Tibial nerve (tissue), 4 donors: ENCODE results near the gene MAPK1. TPM values are rescaled to one million over a fixed set of nuclear protein-coding genes. Genes with fewer than 3 reads are reported as not detected.
"Not testable (repeated sequence)": the region's sequence is repeated elsewhere in the genome, so short reads cannot be mapped to it uniquely, and the experiment has no call there.

Experiments
- DNase-seq, 2 donors: peaks; one replicate each; pipeline ENCODE4 v3.0.0-alpha.2; 2019; ENCODE audit warnings: low spot score in 2 of 2
- H3K27ac ChIP-seq, 4 donors: fragments of 200-600 bp; sonication (generic) in 3 of 4; one replicate each; pipeline ENCODE4 v1.5.1; 2017 to 2019; ENCODE audit warnings: mild to moderate bottlenecking in 1 of 4
- H3K27me3 ChIP-seq, 2 donors: fragments of 200-600 bp; sonication (generic) in 1 of 2; one replicate each; pipeline versions ENCODE4 v1.5.1 to v1.6.0; 2017 to 2019
- H3K36me3 ChIP-seq, 3 donors: fragments of 200-600 bp; sonication (generic); one replicate each; pipeline ENCODE4 v1.5.1; 2018 to 2019
- H3K4me1 ChIP-seq, 4 donors: fragments of 200-600 bp; sonication (generic) in 3 of 4; one replicate each; pipeline ENCODE4 v1.5.1; 2017 to 2019
- H3K4me3 ChIP-seq, 4 donors: fragments of 200-600 bp; sonication (generic) in 3 of 4; one replicate each; pipeline ENCODE4 v1.5.1; 2017 to 2019; ENCODE audit warnings: mild to moderate bottlenecking in 1 of 4, moderate library complexity in 1 of 4
- H3K9me3 ChIP-seq, 4 donors: fragments of 200-600 bp; sonication (generic) in 3 of 4; one replicate each; pipeline ENCODE4 v1.5.1; 2017 to 2019
- EP300 ChIP-seq, 2 donors: sonication (generic); formaldehyde crosslinking; IDR thresholded peaks; one replicate each; pipeline ENCODE4 v1.6.1; 2017; ENCODE audit warnings: antibody characterized with exemption in 2 of 2, mild to moderate bottlenecking in 1 of 2
- POLR2A ChIP-seq, 2 donors: fragments of 450-650 bp; IDR thresholded peaks; one replicate each; pipeline ENCODE4 v1.6.1; 2017; ENCODE audit warnings: antibody characterized with exemption in 2 of 2, mild to moderate bottlenecking in 2 of 2, moderate library complexity in 2 of 2
- WGBS, 2 donors: methylation state at CpG; one replicate each; pipeline ENCODE4 v1.1.5; 2018; 5-methylcytosine and 5-hydroxymethylcytosine counted together
- total RNA-seq, 4 donors: library from RNA; depleted of rRNA; stranded (reverse); fragments of >200 nt; gene quantifications; one replicate each; pipeline ENCODE4 v1.1.0, GENCODE V29; 2016
- TF ChIP-seq, protein P1 (sequence below), 5 experiments: fragments of 200-600 bp in 3 of 5; fragments of 450-650 bp in 2 of 5; sonication (generic) in 3 of 5; IDR thresholded peaks; one replicate each; pipeline ENCODE4 v1.5.1; 2016 to 2019; ENCODE audit warnings: antibody characterized with exemption in 5 of 5, mild to moderate bottlenecking in 3 of 5, moderate library complexity in 2 of 5

The MAPK1 gene
- total RNA-seq, 4 donors from 2014 or later, result 58.1 to 95.3 (median 73.1) TPM

GRCh38 chr22:21727159-21727558, 140.3 kb downstream of the MAPK1 start:
- Histone ChIP-seq H3K4me1 (no peaks in the 10 kb centered on the region), H3K36me3 (peaks cover 0 to 23% (median 0%) of the 10 kb centered on the region in 3 donors), H3K4me3 (no peak overlapping the region), H3K27me3 (no peaks in the 10 kb centered on the region), H3K9me3 (no peaks in the 10 kb centered on the region), H3K27ac (no peak overlapping the region)
- WGBS, 2 donors, result 76 to 77% methylated on average over 4 of the region's 4 CpGs
- no peak for DNase-seq
- TF ChIP-seq, protein P1, sequence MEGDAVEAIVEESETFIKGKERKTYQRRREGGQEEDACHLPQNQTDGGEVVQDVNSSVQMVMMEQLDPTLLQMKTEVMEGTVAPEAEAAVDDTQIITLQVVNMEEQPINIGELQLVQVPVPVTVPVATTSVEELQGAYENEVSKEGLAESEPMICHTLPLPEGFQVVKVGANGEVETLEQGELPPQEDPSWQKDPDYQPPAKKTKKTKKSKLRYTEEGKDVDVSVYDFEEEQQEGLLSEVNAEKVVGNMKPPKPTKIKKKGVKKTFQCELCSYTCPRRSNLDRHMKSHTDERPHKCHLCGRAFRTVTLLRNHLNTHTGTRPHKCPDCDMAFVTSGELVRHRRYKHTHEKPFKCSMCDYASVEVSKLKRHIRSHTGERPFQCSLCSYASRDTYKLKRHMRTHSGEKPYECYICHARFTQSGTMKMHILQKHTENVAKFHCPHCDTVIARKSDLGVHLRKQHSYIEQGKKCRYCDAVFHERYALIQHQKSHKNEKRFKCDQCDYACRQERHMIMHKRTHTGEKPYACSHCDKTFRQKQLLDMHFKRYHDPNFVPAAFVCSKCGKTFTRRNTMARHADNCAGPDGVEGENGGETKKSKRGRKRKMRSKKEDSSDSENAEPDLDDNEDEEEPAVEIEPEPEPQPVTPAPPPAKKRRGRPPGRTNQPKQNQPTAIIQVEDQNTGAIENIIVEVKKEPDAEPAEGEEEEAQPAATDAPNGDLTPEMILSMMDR (IDR thresholded peaks at IDR 0.05), result no peak
- TF ChIP-seq POLR2A (IDR thresholded peaks at IDR 0.05) (no peak), EP300 (IDR thresholded peaks at IDR 0.05) (no peak)

DNA sequence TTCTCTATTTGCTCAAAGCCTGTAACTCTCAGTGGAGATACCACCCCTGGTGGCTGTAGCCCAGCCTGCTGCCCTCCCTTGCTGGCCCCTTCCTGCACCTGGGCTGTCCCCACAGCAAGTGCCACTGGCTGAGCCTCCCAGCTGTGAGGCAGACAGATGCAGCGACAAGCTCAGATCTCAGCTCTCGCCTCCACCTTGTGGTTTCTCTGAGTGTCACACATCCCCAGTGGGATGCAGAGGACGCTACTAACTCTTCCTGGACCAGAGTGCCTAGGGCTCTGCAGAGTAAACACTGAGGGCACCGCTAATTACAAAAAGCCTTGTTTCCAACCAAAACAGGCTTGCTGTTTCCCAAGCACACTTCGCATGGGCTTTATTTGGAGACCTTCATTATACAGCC, 140.8 kb downstream of the MAPK1 start:
- Histone ChIP-seq H3K27me3 (no peaks in the 10 kb centered on the region), H3K36me3 (peaks cover 0 to 23% (median 0%) of the 10 kb centered on the region in 3 donors), H3K4me1 (no peaks in the 10 kb centered on the region), H3K9me3 (no peaks in the 10 kb centered on the region), H3K4me3 (no peak overlapping the region), H3K27ac (no peak overlapping the region)
- 52 to 68% methylated on average over 2 to 5 of the region's 5 CpGs for WGBS, 2 donors
- no peak for DNase-seq
- TF ChIP-seq POLR2A (IDR thresholded peaks at IDR 0.05) (no peak), EP300 (IDR thresholded peaks at IDR 0.05) (no peak)
- TF ChIP-seq, protein P1 (IDR thresholded peaks at IDR 0.05), result no peak

GRCh38 chr22:21725956-21726649, 141.3 kb downstream of the MAPK1 start:
- peaks cover 0 to 23% (median 0%) of the 10 kb centered on the region in 3 donors for H3K36me3 ChIP-seq
- WGBS, 2 donors, result 91 to 93% methylated on average over 13 to 19 of the region's 19 CpGs

DNA sequence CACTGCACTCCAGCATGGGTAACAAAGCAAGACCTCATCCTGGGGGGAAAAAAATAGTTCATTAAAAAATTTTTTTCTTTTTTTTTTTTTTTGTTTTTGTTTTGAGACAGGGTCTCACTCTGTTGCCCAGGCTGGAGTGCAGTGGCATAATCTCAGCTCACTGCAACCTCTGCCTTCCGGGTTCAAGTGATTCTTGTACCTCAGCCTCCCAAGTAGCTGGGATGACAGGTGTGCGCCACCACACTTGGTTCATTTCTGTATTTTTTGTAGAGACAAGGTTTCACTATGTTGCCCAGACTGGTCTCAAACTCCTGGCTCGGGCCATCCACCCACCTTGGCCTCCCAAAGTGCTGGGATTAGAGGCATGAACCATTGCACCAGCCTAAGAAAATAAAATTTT, 142.9 kb downstream of the MAPK1 start:
- not testable (repeated sequence) for H3K27ac ChIP-seq, H3K9me3 ChIP-seq, H3K27me3 ChIP-seq, H3K4me1 ChIP-seq, DNase-seq, H3K4me3 ChIP-seq
- H3K36me3 ChIP-seq, result peaks cover 0 to 15% (median 0%) of the 10 kb centered on the region in 3 donors
- 96 to 100% methylated on average over 3 of the region's 3 CpGs for WGBS, 2 donors

More at GRCh38 chr22:21725956-21726649, 141.3 kb downstream of the MAPK1 start:
- Histone ChIP-seq H3K4me3 (no peak overlapping the region), H3K27ac (no peak overlapping the region), H3K9me3 (no peaks in the 10 kb centered on the region), H3K4me1 (no peaks in the 10 kb centered on the region), H3K27me3 (no peaks in the 10 kb centered on the region)
- TF ChIP-seq EP300 (IDR thresholded peaks at IDR 0.05) (no peak), POLR2A (IDR thresholded peaks at IDR 0.05) (no peak)
- TF ChIP-seq, protein P1 (IDR thresholded peaks at IDR 0.05), result no peak
- no peak for DNase-seq

- H3K4me1 ChIP-seq, DNase-seq, H3K36me3 ChIP-seq, H3K27me3 ChIP-seq, H3K9me3 ChIP-seq, H3K27ac ChIP-seq, H3K4me3 ChIP-seq: not testable (repeated sequence)
- 93 to 96% methylated on average over 15 of the region's 15 CpGs for WGBS, 2 donors
Observed at GRCh38 chr22:21721195-21721852, 146.1 kb downstream of the MAPK1 start.

DNA sequence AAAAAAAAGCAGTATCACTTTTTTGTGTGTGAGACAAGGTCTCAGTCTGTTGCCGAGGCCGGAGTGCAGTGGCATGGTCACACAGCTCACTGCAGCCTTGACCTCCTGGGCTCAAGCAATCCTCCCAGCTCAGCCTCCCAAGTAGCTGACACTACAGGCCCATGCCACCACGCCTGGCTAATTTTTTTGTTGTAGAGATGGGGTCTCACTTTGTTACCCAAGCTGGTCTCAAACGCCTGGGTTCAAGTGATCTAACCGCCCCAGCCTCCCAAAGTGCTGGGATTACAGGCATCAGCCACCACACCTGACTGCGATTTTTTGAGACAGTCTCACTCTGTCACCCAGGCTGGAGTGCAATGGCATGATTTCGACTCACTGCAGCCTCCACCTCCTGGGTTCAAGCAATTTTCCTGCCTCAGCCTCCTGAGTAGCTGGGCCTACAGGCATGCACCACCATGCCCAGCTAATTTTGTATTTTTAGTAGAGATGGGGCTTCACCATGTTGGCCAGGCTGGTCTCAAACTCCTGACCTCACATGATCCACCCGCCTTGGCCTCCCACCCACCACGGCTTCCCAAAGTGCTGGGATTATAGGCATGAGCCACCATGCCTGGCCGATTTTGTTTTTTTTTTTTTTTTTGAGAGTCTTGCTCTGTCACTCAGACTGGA, 147.1 kb downstream of the MAPK1 start:
- not testable (repeated sequence) for DNase-seq, H3K36me3 ChIP-seq, H3K27me3 ChIP-seq, H3K4me1 ChIP-seq, H3K9me3 ChIP-seq, H3K27ac ChIP-seq, H3K4me3 ChIP-seq
- WGBS, 2 donors, result 93 to 95% methylated on average over 10 of the region's 10 CpGs
